NCI-H82 treated with DMSO at 0.1 percent for 48 hours (cell line): ENCODE results near the gene FAT1.

Experiments
- DNase-seq: peaks from one replicate; lab custom pipeline; 2025; ENCODE audit not compliant: unreplicated experiment; lab: John Stamatoyannopoulos, UW

FAT1 gene

GRCh38 chr4:186658657-186659056 is 65.0 kb downstream of the FAT1 start:
- no peak for DNase-seq

GRCh38 chr4:186657764-186658163 is 65.9 kb downstream of the FAT1 start:
- DNase-seq, result no peak

GRCh38 chr4:186653969-186654368 is 69.7 kb downstream of the FAT1 start:
- DNase-seq, result no peak

GRCh38 chr4:186651624-186652023 is 72.0 kb downstream of the FAT1 start:
- DNase-seq, result no peak

DNA sequence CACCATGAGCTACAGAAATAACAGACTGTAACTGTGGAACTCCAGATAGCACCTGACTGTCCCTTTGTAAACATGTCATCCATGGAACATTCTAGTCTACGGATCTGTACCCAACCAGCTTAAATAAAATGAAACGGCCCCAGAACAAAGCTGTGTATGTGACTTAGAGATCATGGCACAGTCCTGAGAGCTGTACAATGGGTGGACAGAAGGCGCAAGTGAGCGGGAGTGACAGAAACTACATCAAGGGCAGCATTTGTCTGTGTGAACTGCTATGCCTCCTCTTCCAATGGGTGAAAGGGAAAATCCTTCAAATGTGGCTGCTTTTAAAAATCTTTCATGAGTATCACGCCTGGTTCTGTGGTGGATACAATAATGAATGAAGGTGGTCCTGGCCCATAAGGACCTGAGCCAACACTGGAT is 72.5 kb downstream of the FAT1 start:
- no peak for DNase-seq

- no peak for DNase-seq
Measured at GRCh38 chr4:186650401-186651180, 73.1 kb downstream of the FAT1 start.

DNA sequence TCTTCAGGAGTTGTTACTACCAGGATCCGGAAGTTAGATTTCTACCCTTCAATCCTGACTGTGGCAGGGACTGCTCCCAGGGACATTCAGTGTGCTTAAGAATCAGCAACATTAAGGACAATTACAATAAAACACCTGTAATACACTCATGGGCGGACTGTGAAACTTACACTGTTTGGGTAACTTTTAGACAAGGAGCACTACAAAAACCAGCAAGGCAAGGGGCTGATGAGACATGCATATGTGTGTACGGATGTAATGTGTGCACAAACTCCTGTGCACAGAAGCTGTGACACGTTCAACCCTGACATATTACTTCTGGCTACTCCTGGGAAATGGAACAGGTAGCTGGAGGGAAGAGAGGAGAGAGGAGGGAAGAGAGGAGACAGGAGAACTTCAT is 75.8 kb downstream of the FAT1 start:
- no peak for DNase-seq

DNA sequence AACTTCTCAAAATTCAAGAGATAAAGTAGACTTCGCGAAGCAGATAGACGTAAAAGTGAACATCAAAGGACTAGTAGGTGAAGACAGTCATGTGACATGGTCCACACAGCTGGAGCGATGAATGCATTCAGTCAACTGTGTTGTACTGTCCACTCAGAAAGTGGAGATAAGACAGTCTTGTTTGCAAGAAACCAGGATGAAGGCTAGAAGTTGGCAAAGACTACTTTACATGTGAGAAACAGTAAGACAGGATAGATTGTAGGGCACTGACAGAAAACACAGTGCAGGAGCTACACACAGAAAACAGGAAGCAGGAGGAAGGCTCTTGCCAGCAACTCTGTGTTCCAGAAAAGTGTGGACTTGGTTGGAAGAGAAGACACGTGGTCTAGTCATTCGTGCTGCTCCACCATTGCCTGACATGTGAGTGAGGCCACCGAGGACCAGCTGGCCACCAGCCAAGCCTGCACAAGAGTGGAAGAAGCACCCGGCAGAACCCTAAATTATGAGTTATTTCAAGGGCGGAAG is 78.9 kb downstream of the FAT1 start:
- no peak for DNase-seq

- no peak for DNase-seq
Measured at GRCh38 chr4:186644311-186644638, 79.4 kb downstream of the FAT1 start.

DNA sequence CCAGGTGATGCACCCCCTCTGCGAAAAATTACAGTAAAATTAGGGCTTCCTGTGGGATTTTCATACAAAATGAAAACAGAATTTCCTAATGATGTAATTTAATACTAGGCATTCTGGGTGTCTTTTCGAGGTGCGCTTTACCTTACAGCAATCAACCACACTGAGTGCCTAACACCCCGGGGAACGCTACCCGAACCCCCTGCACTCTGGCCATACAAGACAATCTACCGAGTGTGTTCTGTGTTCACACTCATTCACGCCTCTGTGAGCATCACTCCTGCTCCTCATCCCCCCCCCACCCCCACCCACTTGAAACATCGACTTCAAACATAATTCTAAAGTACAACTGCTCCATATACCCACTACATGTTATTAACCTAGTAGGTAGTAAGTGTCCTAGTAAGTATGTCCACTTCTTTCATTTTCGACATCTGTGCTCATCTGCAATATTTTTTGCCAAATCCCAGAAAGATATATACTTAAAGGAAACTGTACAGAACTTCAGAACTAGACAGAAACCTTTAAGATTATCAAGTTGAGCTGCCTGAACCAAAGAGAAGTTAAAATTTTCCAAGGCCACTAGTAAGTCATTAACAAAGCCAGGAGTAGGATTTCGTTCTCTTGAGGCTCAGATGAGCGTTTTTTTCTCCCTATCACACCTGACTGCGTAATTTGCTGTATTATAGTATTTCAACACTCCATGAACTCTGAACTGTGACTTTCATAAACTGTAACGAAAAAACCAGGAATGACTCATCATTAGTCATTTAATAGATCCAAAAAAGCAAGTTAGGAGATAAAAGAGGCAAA is 80.0 kb downstream of the FAT1 start:
- no peak for DNase-seq

GRCh38 chr4:186642998-186643397 is 80.7 kb downstream of the FAT1 start:
- DNase-seq, result no peak

DNA sequence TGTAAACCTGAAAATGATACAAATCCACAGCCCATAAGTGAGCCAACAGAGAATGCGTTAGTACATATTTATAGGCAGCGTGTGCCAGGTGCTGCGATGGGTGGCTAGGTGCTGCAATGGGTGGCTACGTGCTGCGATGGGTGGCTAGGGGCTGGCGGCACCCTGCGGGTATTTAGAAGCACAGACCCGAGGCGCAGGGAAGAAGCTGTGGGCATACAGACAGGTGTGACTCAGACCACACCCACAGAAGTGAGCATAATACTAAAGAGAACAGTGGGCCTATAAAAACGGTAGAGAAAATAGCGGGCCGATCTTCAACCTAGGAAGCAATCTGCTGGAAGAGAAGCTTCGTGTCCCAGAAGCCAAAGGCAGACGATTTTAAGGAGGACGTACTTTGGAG is 81.1 kb downstream of the FAT1 start:
- DNase-seq, result no peak

- DNase-seq, result no peak
Measured at GRCh38 chr4:186634591-186635128, 89.0 kb downstream of the FAT1 start.

- no peak for DNase-seq
Measured at GRCh38 chr4:186633844-186634243, 89.8 kb downstream of the FAT1 start.

DNA sequence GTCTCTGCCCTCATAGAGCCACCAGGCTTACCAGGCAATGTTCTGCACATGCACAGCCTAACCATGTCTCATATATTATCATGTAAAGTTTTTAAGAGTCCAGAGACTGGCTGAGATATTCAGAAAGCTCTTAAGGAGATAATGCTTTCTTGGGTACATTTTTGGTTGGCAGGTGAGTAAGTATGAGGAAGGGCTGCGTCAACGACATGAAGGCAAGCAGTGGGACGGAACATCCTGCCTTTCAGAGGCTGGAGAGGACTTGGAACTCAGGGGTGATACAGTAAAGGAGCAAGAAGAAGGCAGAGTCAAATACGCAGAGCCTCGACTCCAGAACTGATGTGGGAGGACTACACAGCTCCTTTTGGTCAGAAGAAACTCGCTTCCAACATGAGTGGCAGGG is 93.5 kb downstream of the FAT1 start:
- DNase-seq, result no peak

- no peak for DNase-seq
Measured at GRCh38 chr4:186628058-186628711, 95.5 kb downstream of the FAT1 start.

DNA sequence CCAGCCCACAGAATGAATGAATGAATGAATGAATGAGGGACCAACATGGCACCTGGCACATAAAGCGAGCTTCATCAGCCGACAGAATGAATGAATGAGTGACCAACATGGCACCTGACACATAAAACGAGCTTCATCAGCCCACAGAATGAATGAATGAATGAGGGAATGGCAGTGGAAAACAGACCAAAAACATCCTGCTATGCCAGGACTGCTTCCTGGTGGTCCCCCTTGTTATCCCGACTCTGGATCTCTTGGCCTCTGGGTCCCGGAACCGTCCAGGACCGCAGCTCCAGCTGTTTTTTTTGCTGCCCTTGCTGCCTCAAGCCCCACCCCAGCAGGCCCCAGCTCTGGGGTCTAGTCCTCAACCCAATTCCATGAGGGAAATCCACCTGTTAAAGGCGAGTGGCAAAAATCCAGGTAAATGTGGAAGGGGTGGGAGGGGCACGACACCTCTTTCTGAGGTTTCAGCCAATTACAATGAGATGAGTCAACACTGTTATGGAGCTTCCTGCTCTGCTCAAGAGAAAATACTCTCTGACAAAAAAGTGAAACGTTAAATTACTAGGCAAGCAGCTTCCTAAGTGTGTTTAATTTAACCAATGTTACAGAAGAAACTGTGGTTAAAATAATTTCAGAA is 96.3 kb downstream of the FAT1 start:
- DNase-seq, result no peak

GRCh38 chr4:186624951-186625350 is 98.7 kb downstream of the FAT1 start:
- no peak for DNase-seq

GRCh38 chr4:186623546-186623945 is 100.1 kb downstream of the FAT1 start:
- DNase-seq, result no peak

DNA sequence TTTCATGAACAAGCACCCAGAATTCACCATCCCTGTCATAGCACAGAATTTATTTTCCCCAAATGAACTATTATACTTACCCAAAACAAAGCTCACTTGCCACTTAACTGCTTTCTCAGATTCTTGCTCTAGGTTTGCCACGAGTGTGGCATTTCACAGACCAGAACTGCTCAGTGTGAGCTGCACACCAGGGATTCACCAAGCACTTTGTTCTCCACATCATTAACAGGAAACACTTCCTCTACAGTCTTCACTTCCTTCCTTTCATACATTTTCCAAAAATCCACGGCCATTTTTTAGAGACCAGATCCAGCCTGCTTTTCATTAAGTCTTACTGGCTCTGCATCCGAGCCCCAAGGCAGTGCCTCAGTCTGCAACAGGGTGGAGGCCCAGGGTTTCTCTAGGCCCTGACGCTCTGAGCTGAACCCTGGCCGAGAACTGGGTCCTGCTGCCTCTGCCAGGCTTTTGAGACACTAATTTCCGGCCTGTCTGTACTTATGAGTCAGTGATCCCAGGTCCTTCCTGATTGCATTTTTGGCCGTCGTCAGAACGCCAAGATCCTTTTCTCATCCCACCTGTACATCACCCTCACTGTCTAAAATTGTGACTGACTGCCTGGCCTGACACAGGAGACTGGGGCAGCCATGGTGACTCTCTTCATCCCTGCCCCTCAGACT is 100.7 kb downstream of the FAT1 start:
- DNase-seq, result no peak
